GM21390 (cell line): ENCODE data around the gene KRT1.

Source experiments
- ATAC-seq: cut with Tn5 transposase; IDR thresholded peaks from one replicate; pipeline ENCODE4 v1.9.1; 2021; ENCODE audit not compliant: unreplicated experiment

Gene KRT1

GRCh38 chr12:52643233-52644077 lies 36.8 kb downstream of the KRT1 start:
- no peak for ATAC-seq

- no peak for ATAC-seq
These were observed 38.7 kb downstream of the KRT1 start for GRCh38 chr12:52641468-52641867.

- no peak for ATAC-seq
These were observed 42.9 kb downstream of the KRT1 start for GRCh38 chr12:52637299-52637698.

GRCh38 chr12:52636592-52637258 lies 43.5 kb downstream of the KRT1 start:
- ATAC-seq = no peak

GRCh38 chr12:52636189-52636588 lies 44.0 kb downstream of the KRT1 start:
- no peak for ATAC-seq

- no peak for ATAC-seq
These were observed 45.7 kb downstream of the KRT1 start for GRCh38 chr12:52634266-52635056.

GRCh38 chr12:52633383-52633782 lies 46.8 kb downstream of the KRT1 start:
- no peak for ATAC-seq

GRCh38 chr12:52632656-52633055 lies 47.6 kb downstream of the KRT1 start:
- no peak for ATAC-seq

GRCh38 chr12:52631676-52632459 lies 48.3 kb downstream of the KRT1 start:
- no peak for ATAC-seq

- no peak for ATAC-seq
These were observed 48.9 kb downstream of the KRT1 start for GRCh38 chr12:52631264-52631663.

- no peak for ATAC-seq
These were observed 49.5 kb downstream of the KRT1 start for GRCh38 chr12:52630599-52631200.

GRCh38 chr12:52630008-52630500 lies 50.2 kb downstream of the KRT1 start:
- no peak for ATAC-seq

GRCh38 chr12:52629281-52630007 lies 50.8 kb downstream of the KRT1 start:
- ATAC-seq = no peak

- no peak for ATAC-seq
These were observed 51.4 kb downstream of the KRT1 start for GRCh38 chr12:52628841-52629240.

- no peak for ATAC-seq
These were observed 52.1 kb downstream of the KRT1 start for GRCh38 chr12:52628111-52628507.

- ATAC-seq = no peak
These were observed 52.7 kb downstream of the KRT1 start for GRCh38 chr12:52627395-52628110.
